Posterior cingulate gyrus (tissue), 11 donors: Measurements from ENCODE around the gene AFF2.

Source experiments
- DNase-seq, 10 donors: peaks; one replicate each; pipeline versions ENCODE4 v3.0.0 to v3.0.0-alpha.2; 2020 to 2021; ENCODE audit warnings: mixed read lengths in 3 of 10
- intact Hi-C: fragments of 100-400 bp; cut with DNase I; formaldehyde crosslinking; loops from one replicate; pipeline ENCODE4 v1.15.1; 2023

AFF2 gene

DNA sequence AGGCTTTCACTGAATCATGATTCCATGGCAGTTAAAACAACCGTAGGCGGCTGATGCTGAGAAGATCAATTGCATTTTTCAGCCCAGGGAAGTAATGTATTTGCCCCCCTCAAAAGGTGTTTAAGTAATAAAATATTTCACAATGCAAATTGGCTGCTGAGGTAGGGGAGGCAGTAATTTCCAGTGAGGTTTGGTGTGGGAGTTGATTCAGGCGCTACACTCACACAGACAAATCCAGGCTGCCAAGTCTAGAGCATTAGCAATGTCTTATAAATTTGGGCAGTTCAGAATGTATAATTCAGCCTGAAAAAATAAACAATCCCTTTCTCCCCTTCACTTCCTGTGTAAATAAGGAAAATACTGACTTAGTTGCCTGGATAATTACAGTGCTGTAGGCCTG lies 543.0 kb downstream of the AFF2 start:
- intact Hi-C loops: no loop called here
- no peak for DNase-seq

DNA sequence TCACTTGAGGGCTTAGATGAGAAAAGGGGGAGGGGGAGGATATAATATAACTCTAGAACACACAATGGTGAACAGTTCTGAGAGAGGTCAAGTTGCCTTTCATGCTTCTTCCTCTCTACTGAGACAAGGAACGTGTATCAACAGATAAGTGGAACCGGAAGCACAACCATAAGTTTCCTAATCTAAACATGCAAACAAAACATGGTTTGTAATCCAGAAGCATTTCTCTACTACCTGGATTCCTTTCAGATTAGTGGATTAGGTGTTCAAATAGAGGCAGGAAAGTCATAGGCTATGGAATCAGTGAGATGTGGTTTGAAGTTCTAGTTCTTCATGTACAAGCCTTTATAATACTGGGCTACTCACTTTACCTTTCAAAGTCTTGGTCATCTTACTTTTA lies 544.1 kb downstream of the AFF2 start:
- intact Hi-C loops: no loop called here
- DNase-seq: no peak

DNA sequence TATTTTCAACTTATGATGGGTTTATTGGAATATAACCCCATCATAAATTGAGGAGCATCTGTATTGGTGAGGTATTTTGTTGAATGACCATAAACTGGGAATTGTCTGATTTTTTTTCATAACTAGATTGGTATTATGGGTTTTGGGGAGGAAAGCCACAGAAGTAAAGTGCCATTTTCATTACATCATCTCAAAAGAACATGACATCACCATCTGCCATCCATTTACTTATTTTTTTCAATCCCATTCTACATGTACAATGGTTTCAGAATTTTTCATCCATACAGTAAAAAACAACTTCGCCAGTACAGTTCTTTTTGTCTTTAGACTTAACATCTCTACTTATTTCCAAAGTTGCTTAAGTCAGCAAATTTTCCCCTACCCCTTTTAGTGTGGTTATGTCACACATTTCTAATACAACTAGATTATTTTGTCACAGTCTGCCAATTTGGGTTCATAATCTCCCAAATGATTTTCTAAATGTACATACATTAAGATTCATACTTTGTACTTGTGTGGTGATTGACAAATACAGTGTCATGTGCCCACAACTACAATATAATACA lies 545.3 kb downstream of the AFF2 start:
- DNase-seq: no peak
- intact Hi-C loops: no loop called here
